Stomach (tissue), 8 donors: ENCODE results near the gene L3MBTL4. TPM values are rescaled to one million over a fixed set of nuclear protein-coding genes. Genes with fewer than 3 reads are reported as not detected.

Experiments used
- polyA plus RNA-seq, 3 donors: library from polyadenylated mRNA; stranded (reverse); fragments of 200-250 nt; gene quantifications; one replicate each; pipeline ENCODE4 v1.2.3, GENCODE V29; 2013
- small RNA-seq, 4 donors: library from RNA; depleted of rRNA; stranded (forward); fragments of <200 nt; gene quantifications; one replicate each; pipeline ENCODE3, GENCODE V24; 2016
- total RNA-seq, 5 donors: library from RNA; depleted of rRNA; stranded (reverse); fragments of >200 nt; gene quantifications; one replicate each; pipeline versions ENCODE4 v1.1.0 to v1.2.3, GENCODE V29; 2014 to 2016
- donor health status: healthy with polysubstance abuse.
- donor health status: Bipolar disorder and iron deficiency.
- donor health status: healthy.

Gene L3MBTL4
- total and polyA plus RNA-seq, 8 donors: 1.9 to 23.3 (median 7.6) TPM

Small RNA genes lying within 50 kb of the gene (small RNA-seq; reads per million reads assigned to genes)
- gene RNU5F-3P: 0 reads per million in 4 donors
- gene RNU6-349P: 0 reads per million in 4 donors
